Erythroblast (primary cell): ENCODE data around the gene MUC5AC.

Source experiments
- GATA1 ChIP-seq: IDR thresholded peaks from 2 replicates; pipeline ENCODE4 v1.6.1; 2011; ENCODE audit warnings: low read depth, mild to moderate bottlenecking, control low read depth, low read length, moderate library complexity
- POLR2A ChIP-seq: IDR thresholded peaks from 2 replicates; pipeline ENCODE4 v1.6.1; 2011; ENCODE audit warnings: mild to moderate bottlenecking, low read length

- TF ChIP-seq POLR2A (no peak), GATA1 (no peak)
Measured at GRCh38 chr11:1171985-1172728, 14.4 kb downstream of the MUC5AC start.
